DND-41 (cell line): ENCODE results near the gene INKA2.

Experiments used
- ATAC-seq: fragments of 200-7000 bp; cut with Tn5 transposase; 3 replicates; pipeline ENCODE4 v1.9.1; 2021; ENCODE audit warnings: low read depth; ENCODE audit not compliant: insufficient read depth
- DNase-seq: peaks from one replicate; pipeline ENCODE4 v3.0.0-alpha.2; 2020
- H2AFZ ChIP-seq: 2 replicates; pipeline ENCODE4 v1.6.0; 2012; ENCODE audit warnings: low read depth, low read length
- H3K27ac ChIP-seq: 2 replicates; pipeline ENCODE4 v1.5.1; 2012; ENCODE audit warnings: low read length, inconsistent platforms
- H3K27me3 ChIP-seq: fragments of 200-600 bp; sonication (generic); 2 replicates; pipeline ENCODE4 v1.6.0; 2012; ENCODE audit warnings: low read length, mild to moderate bottlenecking, inconsistent platforms; ENCODE audit not compliant: insufficient read depth, poor library complexity
- H3K36me3 ChIP-seq: 2 replicates; pipeline ENCODE4 v1.5.1; 2012; ENCODE audit warnings: low read length, inconsistent platforms; ENCODE audit not compliant: insufficient read depth
- H3K4me1 ChIP-seq: 2 replicates; pipeline ENCODE4 v1.5.1; 2012; ENCODE audit warnings: mild to moderate bottlenecking, low read length; ENCODE audit not compliant: insufficient read depth
- H3K4me2 ChIP-seq: 2 replicates; pipeline ENCODE4 v1.6.0; 2012; ENCODE audit warnings: mild to moderate bottlenecking, moderate library complexity, low read length, inconsistent platforms; ENCODE audit not compliant: insufficient read depth
- H3K4me3 ChIP-seq, 2 experiments: fragments of 200-600 bp in 1 of 2; shearing (Covaris generic) in 1 of 2; 2 replicates each; pipeline ENCODE4 v1.5.1; 2012 to 2016; ENCODE audit warnings: inconsistent platforms in 2 of 2, low read length in 2 of 2, mild to moderate bottlenecking in 2 of 2, low read depth in 1 of 2, moderate library complexity in 1 of 2
- H3K79me2 ChIP-seq: 2 replicates; pipeline ENCODE4 v1.6.0; 2012; ENCODE audit warnings: low read length, inconsistent platforms; ENCODE audit not compliant: insufficient read depth
- H3K9ac ChIP-seq: 2 replicates; pipeline ENCODE4 v1.6.0; 2012; ENCODE audit warnings: low read depth, mild to moderate bottlenecking, inconsistent platforms, low read length, moderate library complexity
- H3K9me3 ChIP-seq: 2 replicates; pipeline ENCODE4 v1.5.1; 2012; ENCODE audit warnings: low read length, moderate library complexity, mild to moderate bottlenecking, inconsistent platforms; ENCODE audit not compliant: insufficient read depth, severe bottlenecking
- H4K20me1 ChIP-seq: 2 replicates; pipeline ENCODE4 v1.6.0; 2012; ENCODE audit warnings: low read length; ENCODE audit not compliant: insufficient read depth
- EZH2 ChIP-seq: IDR thresholded peaks from 3 replicates; pipeline ENCODE4 v1.6.1; 2012; ENCODE audit warnings: borderline replicate concordance, low read depth, mild to moderate bottlenecking, moderate library complexity, low read length, inconsistent platforms; ENCODE audit not compliant: severe bottlenecking
- TF ChIP-seq, protein P1 (sequence below): IDR thresholded peaks from 2 replicates; pipeline ENCODE4 v1.5.1; 2012; ENCODE audit warnings: borderline replicate concordance, low read length, moderate library complexity, mild to moderate bottlenecking; ENCODE audit not compliant: poor library complexity, severe bottlenecking; ENCODE audit errors: extremely low read depth

Gene INKA2

DNA sequence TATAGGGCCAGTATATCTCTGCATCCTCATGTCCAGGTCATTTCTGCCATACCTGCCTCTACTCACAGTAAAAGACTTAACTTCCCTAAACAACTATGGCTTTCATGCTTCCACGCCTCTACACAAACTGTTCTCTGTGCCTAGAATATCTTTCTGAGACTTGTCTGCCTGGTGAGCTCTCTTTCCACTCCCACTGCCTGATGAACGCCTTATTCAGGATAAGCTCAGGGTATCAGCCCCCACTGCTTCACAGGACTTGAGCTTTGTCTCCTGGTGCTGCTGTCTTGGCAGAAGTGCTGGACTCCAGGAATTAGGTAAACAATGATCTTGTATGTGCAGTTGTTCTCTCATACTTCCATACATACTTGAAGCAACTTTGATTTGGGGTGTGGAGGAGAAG is 11.7 kb upstream of the INKA2 start:
- Histone ChIP-seq H3K36me3 (no peaks in the 10 kb centered on the region), H3K4me1 (peaks cover 11% of the 10 kb centered on the region), H3K9me3 (no peaks in the 10 kb centered on the region), H3K27me3 (no peaks in the 10 kb centered on the region), H3K9ac (no peak overlapping the region), H4K20me1 (no peaks in the 10 kb centered on the region), H3K79me2 (peaks cover 12% of the 10 kb centered on the region), H3K4me2 (no peak overlapping the region), H2AFZ (no peak overlapping the region), H3K27ac (no peak overlapping the region), H3K4me3 (no peak overlapping the region)
- DNase-seq (no peak), ATAC-seq (no peak)
- no peak for TF ChIP-seq EZH2
- TF ChIP-seq, protein P1, sequence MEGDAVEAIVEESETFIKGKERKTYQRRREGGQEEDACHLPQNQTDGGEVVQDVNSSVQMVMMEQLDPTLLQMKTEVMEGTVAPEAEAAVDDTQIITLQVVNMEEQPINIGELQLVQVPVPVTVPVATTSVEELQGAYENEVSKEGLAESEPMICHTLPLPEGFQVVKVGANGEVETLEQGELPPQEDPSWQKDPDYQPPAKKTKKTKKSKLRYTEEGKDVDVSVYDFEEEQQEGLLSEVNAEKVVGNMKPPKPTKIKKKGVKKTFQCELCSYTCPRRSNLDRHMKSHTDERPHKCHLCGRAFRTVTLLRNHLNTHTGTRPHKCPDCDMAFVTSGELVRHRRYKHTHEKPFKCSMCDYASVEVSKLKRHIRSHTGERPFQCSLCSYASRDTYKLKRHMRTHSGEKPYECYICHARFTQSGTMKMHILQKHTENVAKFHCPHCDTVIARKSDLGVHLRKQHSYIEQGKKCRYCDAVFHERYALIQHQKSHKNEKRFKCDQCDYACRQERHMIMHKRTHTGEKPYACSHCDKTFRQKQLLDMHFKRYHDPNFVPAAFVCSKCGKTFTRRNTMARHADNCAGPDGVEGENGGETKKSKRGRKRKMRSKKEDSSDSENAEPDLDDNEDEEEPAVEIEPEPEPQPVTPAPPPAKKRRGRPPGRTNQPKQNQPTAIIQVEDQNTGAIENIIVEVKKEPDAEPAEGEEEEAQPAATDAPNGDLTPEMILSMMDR = no peak

DNA sequence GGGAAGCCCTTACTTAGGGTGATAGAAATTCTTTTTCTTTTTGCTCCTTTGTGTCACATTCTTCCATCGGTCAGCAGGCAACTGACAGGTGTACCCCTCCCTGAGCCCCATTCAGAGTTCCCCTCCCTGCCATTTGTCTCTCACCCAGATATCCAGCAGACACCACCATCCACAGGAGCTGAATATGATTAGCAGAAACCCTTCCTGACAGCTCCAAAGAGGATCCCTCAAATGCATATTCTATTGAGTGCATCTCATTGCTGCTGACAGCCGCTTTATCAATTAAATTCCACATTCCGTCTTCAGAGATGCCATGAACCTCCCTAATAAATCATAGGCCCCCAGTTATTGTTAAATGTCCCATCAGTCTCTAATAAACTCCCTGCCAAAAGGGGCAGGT is 10.4 kb upstream of the INKA2 start:
- Histone ChIP-seq H3K36me3 (no peaks in the 10 kb centered on the region), H3K4me2 (no peak overlapping the region), H3K27me3 (no peaks in the 10 kb centered on the region), H3K79me2 (peaks cover 2% of the 10 kb centered on the region), H4K20me1 (no peaks in the 10 kb centered on the region), H3K4me3 (no peak overlapping the region), H3K9ac (no peak overlapping the region), H3K4me1 (peaks cover 8% of the 10 kb centered on the region), H3K9me3 (no peaks in the 10 kb centered on the region), H2AFZ (no peak overlapping the region), H3K27ac (no peak overlapping the region)
- DNase-seq (no peak), ATAC-seq (no peak)
- no peak for TF ChIP-seq EZH2
- TF ChIP-seq, protein P1 = no peak

DNA sequence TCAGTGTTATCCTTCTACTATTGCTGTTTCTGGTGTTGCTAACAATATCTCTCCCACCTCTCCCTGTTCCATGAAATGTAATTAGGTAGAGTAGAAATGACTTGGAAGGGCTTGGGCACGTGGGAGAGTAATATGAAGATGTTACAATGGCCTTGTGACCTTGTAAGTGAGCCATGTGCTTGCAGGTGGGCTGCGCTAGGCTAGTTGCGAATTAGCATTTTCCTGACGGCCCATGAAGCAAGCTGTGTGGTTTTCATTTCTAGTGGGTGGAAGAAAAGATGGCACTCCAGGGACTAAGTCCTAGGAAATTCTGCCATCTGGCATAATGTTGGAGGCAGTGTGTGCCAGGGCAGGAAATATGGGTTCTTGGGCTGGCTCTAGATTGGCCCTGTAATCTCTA is 8.8 kb upstream of the INKA2 start:
- Histone ChIP-seq H3K9me3 (no peaks in the 10 kb centered on the region), H4K20me1 (no peaks in the 10 kb centered on the region), H2AFZ (no peak overlapping the region), H3K9ac (no peak overlapping the region), H3K27me3 (no peaks in the 10 kb centered on the region), H3K4me2 (no peak overlapping the region), H3K27ac (no peak overlapping the region), H3K4me1 (no peaks in the 10 kb centered on the region), H3K79me2 (no peaks in the 10 kb centered on the region), H3K36me3 (no peaks in the 10 kb centered on the region), H3K4me3 (no peak overlapping the region)
- no peak for TF ChIP-seq EZH2
- TF ChIP-seq, protein P1 = no peak
- no peak for ATAC-seq
- no peak for DNase-seq

- DNase-seq = peak; percentile 76
- H3K79me2 ChIP-seq = no peaks in the 10 kb centered on the region
- H3K9me3 ChIP-seq = no peaks in the 10 kb centered on the region
- ATAC-seq = peak; percentile 92
- no peaks in the 10 kb centered on the region for H3K4me1 ChIP-seq
- H3K36me3 ChIP-seq = no peaks in the 10 kb centered on the region
- 0 out of 2 replicates have a peak overlapping the region, but pooled peaks have one; percentile 5 for H2AFZ ChIP-seq
- H4K20me1 ChIP-seq = no peaks in the 10 kb centered on the region
- TF ChIP-seq EZH2 = no peak
- TF ChIP-seq, protein P1 = peak; percentile 90
- no peak overlapping the region for H3K9ac ChIP-seq
- no peak overlapping the region for H3K27ac ChIP-seq
- no peak overlapping the region for H3K4me3 ChIP-seq
- no peak overlapping the region for H3K4me2 ChIP-seq
- no peaks in the 10 kb centered on the region for H3K27me3 ChIP-seq
These were observed 8.1 kb upstream of the INKA2 start for GRCh38 chr1:111747282-111747734.
